Hematopoietic multipotent progenitor cell treated with erythropoietin and hydrocortisone succinate and interleukin-3 and kit ligand, for 15 days (in vitro differentiated cells): ENCODE measurements around the gene MCF2L2.

Experiments used
- DNase-seq: peaks from one replicate; pipeline ENCODE4 v3.0.0-alpha.2; 2015; ENCODE audit warnings: low spot score

Gene MCF2L2

GRCh38 chr3:183291497-183292031 lies 136.9 kb downstream of the MCF2L2 start:
- no peak for DNase-seq

DNA sequence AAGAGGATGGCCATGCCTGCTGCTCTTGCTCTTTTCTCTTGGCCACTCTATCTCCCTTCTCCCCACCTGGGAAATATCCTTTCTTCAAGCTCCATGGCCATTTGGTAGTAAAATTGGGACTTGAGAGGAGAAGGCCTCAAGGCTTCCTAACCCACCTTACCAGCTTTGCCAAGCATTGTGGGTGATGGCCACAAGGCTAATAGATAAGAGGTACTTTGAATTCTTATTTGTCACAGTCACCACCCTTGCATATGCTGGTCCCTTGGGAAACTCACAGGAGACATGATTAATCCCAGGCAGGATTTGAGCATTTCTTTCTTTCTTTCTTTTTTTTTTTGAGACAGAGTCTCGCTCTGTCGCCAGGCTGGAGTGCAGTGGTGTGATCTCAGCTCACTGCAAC lies 138.2 kb downstream of the MCF2L2 start:
- DNase-seq = no peak

- DNase-seq = no peak
Observed at GRCh38 chr3:183288117-183288516, 140.3 kb downstream of the MCF2L2 start.

DNA sequence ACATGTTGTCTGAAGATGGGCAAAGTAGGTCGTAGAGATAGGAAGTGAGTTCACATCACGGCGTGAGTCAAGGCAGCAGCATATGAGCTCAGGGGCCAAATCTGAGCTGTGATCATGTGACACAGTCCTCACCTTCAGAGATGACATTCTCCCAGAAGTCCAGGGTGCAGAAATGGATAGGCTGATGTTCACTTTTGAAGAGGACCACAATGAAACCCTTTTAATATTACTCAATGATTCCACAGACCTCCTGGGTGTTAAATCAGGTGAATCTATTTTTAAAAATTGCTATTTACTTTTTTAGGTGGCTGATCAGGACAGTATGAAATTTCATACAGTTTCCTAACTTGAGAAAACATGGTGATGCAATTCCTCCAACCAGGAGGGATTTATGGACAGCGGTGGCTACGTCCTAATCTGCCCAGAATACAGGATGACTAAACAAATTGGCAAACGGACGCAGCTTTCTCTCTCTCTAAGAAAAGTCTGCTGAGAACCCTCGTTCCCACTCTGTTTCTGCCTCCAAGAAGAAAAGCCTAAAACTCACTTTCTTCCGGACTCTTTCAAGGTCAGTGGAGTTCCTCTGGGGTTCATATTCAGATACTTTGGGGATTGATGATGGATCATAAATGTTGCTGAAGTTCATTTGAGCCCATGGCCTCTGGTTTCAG lies 141.0 kb downstream of the MCF2L2 start:
- no peak for DNase-seq

- peak; percentile 34 for DNase-seq
Observed at GRCh38 chr3:183285828-183286457, 142.5 kb downstream of the MCF2L2 start.

GRCh38 chr3:183285318-183285717 lies 143.1 kb downstream of the MCF2L2 start:
- no peak for DNase-seq

DNA sequence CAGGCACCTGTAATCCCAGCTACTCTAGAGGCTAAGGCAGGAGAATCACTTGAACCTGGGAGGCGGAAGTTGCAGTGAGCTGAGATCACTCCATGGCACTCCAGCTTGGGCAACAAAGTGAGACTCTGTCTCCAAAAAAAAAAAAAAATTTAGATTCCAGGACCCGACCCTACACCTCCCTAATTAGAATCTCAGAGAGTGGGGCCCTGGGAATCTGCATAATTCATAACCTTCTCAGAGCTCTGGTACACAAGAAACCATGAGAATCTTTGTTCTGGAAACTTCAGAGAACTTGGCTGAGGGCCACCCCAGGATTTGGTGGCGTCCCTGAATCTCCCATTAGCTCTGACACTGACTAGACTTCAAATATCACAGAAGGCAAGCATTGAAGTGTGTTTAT lies 143.8 kb downstream of the MCF2L2 start:
- no peak for DNase-seq

DNA sequence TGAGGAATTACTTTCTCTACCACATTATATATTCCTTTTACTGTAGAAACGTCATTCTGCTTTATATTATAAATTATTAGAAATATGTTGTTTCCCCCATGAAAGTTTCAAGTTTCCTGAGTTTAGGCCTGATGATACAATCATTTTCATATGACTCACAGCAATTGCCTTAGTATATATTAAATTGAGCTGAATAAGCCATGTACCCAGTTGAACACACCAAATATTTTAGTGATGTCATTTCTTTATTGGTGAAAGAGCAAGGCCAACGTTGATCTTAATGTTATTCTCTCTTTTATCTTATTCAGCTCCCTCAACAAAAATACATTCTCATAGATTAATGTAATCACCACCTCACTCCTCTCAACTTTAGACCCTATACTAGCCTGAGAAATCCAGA lies 144.5 kb downstream of the MCF2L2 start:
- DNase-seq = no peak

GRCh38 chr3:183281126-183281797 lies 147.2 kb downstream of the MCF2L2 start:
- DNase-seq = no peak

- DNase-seq = no peak
Observed at GRCh38 chr3:183279371-183279770, 149.0 kb downstream of the MCF2L2 start.

DNA sequence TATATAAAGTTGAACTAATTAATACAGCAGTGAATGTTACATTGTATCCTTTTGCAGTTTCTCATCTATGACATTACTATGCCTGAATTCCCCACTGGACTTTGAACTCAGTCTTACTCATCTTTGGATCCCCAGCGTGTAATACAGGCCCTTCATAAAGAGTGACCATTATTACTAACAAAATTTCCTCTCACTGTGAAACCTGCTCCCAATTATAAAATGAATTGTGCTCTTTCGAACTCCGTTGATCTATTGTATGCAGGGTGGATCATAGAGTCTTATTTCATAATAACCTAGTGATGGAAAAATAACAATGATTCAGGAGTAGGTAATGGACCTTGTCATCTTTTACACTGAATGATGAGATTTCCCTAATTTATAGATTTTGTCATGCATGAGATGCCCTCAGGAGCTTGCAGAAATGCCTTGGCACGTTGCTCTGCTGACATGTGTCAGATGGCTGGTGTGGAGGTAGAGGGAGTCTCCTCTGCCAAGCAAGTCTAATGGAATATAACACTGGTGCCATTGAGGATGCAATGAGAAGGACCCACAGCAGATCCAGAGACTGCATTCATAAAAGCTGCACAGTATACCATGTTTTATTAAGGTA lies 149.8 kb downstream of the MCF2L2 start:
- DNase-seq = no peak

- no peak for DNase-seq
Observed at GRCh38 chr3:183277260-183277659, 151.2 kb downstream of the MCF2L2 start.

DNA sequence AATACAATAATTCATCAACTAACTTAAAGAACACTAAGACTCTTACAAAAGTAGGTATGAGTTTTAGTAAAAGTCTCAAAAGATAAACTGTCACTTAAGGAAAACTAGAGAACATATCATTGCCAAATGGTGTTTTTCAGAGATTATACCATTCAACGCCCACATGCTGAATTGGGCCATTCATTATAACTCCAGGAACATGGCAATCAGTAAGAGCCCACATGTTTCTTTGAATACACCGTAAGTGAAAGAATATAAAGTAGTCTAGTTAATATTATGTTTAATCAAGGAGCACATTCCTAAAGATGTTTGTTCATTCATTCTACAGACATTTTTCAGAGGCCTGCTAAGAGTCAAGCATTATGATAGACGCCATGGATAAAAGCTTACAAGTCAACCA lies 152.5 kb downstream of the MCF2L2 start:
- peak; percentile 23 for DNase-seq

GRCh38 chr3:183275418-183275817 lies 153.0 kb downstream of the MCF2L2 start:
- peak; percentile 29 for DNase-seq

DNA sequence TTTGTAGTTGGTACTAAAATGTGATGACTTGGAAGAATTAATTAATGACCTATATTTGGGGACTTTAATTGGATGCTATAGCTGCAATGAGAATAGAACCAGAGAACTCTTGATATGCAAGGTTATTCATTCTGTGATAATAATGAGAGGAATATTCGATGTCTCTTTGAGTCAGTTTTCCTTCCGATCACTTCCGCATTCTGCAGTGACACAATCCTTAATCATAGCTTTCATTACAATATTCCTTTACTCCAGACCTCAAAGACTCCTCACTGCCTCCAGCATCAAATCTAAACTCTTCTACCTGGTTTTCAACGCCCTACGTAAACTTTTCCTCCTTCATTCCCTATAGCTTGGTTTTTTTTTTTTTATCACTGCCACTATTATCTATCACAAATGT lies 153.8 kb downstream of the MCF2L2 start:
- DNase-seq = no peak

GRCh38 chr3:183272791-183273190 lies 155.6 kb downstream of the MCF2L2 start:
- no peak for DNase-seq

DNA sequence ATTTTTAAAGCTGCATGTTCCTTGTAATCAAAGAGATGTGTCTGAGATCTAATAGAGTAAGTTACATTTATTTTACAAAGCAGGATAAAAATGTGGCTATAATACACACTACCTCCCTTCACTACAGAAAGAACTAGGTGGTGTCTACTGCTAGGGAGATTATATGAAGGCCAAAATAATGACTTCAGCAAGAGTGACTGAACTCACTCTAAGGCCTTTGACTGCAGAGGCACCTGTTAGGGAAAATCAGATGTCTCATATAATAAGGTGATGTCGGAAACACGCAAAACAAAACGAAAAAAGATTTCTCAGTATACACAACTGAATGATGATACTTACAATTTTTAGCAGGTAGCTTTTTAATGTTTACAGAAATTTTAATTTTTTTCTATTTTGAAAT lies 156.3 kb downstream of the MCF2L2 start:
- no peak for DNase-seq

- no peak for DNase-seq
Observed at GRCh38 chr3:183270344-183270743, 158.1 kb downstream of the MCF2L2 start.

DNA sequence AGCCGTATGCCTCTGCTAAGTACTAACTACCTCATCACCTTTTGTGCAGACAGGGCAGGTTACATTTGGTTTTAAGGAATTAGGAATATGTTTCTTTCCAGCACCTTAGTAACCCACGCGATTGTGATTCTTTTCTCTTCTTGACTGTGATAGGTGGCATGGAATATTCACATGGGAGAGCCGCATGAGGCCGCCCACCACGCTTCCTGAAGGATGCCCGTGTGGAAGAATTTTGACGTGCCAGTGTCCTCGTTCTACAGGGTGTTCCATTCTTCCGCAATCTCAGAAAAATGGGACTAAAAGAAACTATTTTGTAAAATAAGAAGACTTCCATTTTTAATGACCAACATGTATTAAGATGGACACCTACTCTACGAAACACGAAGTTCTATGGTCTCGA lies 159.1 kb downstream of the MCF2L2 start:
- no peak for DNase-seq

GRCh38 chr3:183268366-183268765 lies 160.1 kb downstream of the MCF2L2 start:
- no peak for DNase-seq

DNA sequence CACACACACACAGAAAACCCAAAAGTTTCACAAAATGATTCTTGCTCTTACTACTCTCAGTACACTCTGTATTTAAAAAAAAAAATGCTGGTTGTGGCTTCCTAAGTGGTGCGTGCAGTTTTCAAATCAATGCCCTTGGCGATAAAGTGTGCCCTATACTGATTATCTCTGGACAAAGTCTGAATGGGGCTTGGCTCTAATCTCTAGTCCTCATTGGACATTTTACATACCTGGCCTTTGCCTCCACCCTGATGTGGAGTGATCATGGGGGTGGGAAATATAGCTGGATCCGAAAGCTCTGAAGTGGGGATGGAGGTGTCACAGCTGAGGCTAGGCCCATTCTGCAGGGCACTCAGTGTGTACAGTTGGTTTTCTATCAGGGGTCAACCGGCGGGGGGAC lies 161.3 kb downstream of the MCF2L2 start:
- DNase-seq = no peak

DNA sequence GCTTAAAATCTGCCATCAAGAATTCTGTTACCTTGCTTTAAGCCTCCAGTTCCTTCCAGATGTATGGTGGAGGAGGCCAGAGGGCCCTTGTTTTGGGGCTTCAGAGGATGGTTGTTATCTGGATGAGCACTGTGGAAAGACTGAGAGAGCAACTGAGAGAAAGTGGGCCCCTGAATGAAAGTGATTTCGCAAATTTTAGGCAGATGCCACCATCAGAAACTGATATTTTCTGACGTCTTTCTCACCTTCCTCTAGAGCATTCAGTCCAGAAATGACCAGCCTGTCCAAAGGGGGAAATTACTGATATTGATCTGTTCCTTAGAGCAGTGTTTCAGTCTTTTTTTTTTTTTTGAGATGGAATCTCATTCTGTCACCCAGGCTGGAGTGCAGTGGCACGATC lies 162.0 kb downstream of the MCF2L2 start:
- no peak for DNase-seq
